Stimulated activated effector memory CD8-positive, alpha-beta T cell treated with anti-CD3 and anti-CD28 coated beads, Interleukin-12 subunit alpha, Interleukin-12 subunit beta, amount 100 ng/mL, for 72 hours (primary cell): ENCODE data around the gene PFDN2.
"Not testable (repeated sequence)": the region's sequence is repeated elsewhere in the genome, so short reads cannot be mapped to it uniquely, and the experiment has no call there.

ENCODE experiments used
- ATAC-seq: fragments of 150-1000 bp; cut with Tn5 transposase; 2 replicates; pipeline ENCODE4 v1.10.0; 2021
- DNase-seq, 2 donors: peaks; one replicate each; pipeline ENCODE4 v3.0.0; 2021 to 2022; ENCODE audit warnings: low spot score in 2 of 2
- H3K27ac Mint-ChIP-seq: one replicate; pipeline ENCODE4 v1.8.0; 2022; ENCODE audit warnings: mild to moderate bottlenecking, mixed read lengths
- H3K36me3 Mint-ChIP-seq: one replicate; pipeline ENCODE4 v1.8.0; 2022; ENCODE audit warnings: mild to moderate bottlenecking, mixed read lengths
- H3K4me1 Mint-ChIP-seq: one replicate; pipeline ENCODE4 v1.8.0; 2022; ENCODE audit warnings: mixed read lengths
- H3K4me3 Mint-ChIP-seq: one replicate; pipeline ENCODE4 v1.8.0; 2022; ENCODE audit warnings: mild to moderate bottlenecking, mixed read lengths
- H3K9me3 Mint-ChIP-seq: one replicate; pipeline ENCODE4 v1.8.0; 2022; ENCODE audit warnings: mixed read lengths

Gene PFDN2

DNA sequence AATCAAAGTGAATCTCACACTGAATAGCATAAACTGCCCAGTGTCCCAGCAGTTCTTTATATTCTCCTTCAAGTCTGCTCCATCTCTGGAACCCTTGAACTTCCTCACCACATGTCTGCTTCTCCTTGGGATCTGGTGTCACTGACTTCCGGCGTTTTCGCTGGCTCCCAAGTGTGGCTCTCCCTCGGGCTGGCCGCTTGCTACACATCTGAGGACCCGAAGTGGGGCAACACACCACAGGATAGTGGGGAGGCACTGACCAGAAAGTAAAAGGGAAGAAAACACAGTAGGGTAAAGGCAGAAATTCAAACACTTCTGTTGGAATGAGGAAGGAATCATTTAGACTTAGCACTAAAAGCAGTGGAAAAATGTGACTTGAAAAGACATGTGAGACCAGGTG lies 5.1 kb upstream of the PFDN2 start:
- Mint-ChIP-seq H3K4me3 (no peak overlapping the region), H3K27ac (peak overlapping the region; percentile 15), H3K4me1 (peaks cover 42% of the 10 kb centered on the region), H3K36me3 (peaks cover 94% of the 10 kb centered on the region), H3K9me3 (no peaks in the 10 kb centered on the region)
- no peak for ATAC-seq
- DNase-seq, result no peak

DNA sequence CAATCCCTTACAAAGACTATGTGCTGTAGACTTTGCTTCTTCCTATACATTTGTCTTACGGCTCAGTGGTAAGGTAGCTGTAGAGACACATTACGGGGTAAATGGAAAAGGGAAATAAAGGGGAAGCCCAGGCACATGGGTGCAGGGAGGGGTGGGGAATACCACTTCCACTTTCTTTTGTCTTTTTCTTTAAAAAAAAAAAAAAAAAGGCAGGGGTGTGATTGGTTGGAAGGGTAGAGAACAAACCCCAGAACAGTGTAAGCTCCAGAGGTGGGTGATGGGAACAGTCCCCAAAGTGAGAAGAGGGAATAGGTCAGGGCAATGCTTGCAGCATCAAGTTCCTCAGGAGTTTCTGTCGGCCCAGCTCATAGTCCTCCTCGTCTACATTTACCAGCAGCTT lies 4.0 kb upstream of the PFDN2 start:
- peaks cover 31% of the 10 kb centered on the region for H3K4me1 Mint-ChIP-seq
- DNase-seq, result no peak
- no peaks in the 10 kb centered on the region for H3K9me3 Mint-ChIP-seq
- no peak overlapping the region for H3K4me3 Mint-ChIP-seq
- peaks cover 91% of the 10 kb centered on the region for H3K36me3 Mint-ChIP-seq
- ATAC-seq, result no peak
- H3K27ac Mint-ChIP-seq, result peak overlapping the region; percentile 76

DNA sequence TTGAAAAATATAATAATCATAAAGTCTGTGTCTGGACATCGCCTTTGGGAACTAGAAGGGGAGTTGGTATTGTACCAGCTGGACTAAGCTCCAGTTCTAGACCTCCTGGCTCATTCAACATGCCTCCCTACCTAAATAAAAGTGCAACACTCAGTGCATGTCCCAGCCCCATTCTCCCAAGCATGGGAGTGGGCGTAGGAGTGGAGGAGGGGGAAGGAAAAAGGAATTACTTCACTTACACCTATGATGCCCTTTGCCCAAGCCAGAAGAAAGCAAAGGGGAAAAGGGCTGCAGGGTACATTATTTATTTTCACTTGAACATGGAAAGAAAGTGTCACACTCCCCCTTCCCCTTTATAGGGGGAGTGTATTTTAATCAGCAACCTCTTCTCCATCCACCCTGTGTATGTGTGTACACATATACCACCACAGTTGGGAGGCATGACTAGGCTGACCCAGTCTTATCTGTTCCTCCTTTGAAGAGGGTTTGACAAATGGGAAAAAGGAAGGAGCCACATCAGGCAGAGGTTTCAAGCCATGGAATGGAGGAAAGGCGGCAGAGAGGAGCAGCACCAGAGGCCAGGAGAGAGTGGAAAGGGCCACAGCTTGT lies 3.3 kb upstream of the PFDN2 start:
- no peak overlapping the region for H3K4me3 Mint-ChIP-seq
- peaks cover 30% of the 10 kb centered on the region for H3K4me1 Mint-ChIP-seq
- peaks cover 84% of the 10 kb centered on the region for H3K36me3 Mint-ChIP-seq
- no peak for ATAC-seq
- no peaks in the 10 kb centered on the region for H3K9me3 Mint-ChIP-seq
- no peak for DNase-seq
- peak overlapping the region; percentile 76 for H3K27ac Mint-ChIP-seq

DNA sequence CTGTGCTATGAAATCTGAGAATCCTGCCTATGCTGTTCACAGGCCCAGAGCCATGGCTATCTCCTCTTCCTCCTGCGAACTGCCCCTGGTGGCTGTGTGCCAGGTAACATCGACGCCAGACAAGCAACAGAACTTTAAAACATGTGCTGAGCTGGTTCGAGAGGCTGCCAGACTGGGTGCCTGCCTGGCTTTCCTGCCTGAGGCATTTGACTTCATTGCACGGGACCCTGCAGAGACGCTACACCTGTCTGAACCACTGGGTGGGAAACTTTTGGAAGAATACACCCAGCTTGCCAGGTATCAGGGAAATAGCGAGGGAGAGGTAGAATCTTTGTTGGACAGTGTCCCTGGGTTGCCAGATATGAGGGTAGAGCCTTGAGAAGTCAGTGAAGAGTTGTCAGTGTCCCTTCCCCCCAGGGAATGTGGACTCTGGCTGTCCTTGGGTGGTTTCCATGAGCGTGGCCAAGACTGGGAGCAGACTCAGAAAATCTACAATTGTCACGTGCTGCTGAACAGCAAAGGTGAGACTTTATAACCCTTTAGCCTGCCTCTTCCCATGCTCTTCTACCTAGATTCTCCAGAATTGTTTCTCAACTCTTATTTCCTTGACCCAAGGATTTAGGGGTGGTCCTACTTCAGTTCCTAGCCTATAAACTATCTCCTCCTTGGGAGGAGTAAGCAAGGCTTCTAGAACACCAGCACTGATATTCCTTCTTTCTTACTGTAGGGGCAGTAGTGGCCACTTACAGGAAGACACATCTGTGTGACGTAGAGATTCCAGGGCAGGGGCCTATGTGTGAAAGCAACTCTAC lies 1.5 kb upstream of the PFDN2 start:
- DNase-seq, result peak in 1 of 2 donors; percentile 74
- peak; percentile 73 for ATAC-seq
- Mint-ChIP-seq H3K4me1 (peaks cover 36% of the 10 kb centered on the region), H3K4me3 (peak overlapping the region; percentile 96), H3K27ac (peak overlapping the region; percentile 97), H3K9me3 (no peaks in the 10 kb centered on the region), H3K36me3 (peaks cover 81% of the 10 kb centered on the region)

DNA sequence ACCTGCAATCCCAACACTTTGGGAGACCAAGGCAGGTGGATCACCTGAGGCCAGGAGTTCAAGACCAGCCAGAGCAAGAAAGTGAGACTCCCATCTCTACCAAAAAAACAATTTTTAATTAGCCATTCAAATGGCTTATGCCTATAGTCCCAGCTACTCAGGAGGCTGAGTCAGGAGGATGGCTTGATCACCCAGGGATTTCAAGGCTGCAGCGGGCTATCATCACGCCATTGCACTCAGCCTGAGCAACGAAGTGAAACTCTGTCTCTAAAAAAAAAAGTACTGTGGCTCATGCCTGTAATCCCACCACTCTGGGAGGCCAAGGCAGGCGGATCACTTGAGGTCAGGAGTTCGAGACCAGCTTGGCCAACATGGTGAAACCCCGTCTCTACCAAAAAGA lies 1.9 kb downstream of the PFDN2 start:
- ATAC-seq, DNase-seq, H3K9me3 Mint-ChIP-seq: not testable (repeated sequence)
- Mint-ChIP-seq H3K27ac (peak overlapping the region; percentile 73), H3K36me3 (peaks cover 71% of the 10 kb centered on the region), H3K4me1 (peaks cover 57% of the 10 kb centered on the region), H3K4me3 (peak overlapping the region; percentile 96)

DNA sequence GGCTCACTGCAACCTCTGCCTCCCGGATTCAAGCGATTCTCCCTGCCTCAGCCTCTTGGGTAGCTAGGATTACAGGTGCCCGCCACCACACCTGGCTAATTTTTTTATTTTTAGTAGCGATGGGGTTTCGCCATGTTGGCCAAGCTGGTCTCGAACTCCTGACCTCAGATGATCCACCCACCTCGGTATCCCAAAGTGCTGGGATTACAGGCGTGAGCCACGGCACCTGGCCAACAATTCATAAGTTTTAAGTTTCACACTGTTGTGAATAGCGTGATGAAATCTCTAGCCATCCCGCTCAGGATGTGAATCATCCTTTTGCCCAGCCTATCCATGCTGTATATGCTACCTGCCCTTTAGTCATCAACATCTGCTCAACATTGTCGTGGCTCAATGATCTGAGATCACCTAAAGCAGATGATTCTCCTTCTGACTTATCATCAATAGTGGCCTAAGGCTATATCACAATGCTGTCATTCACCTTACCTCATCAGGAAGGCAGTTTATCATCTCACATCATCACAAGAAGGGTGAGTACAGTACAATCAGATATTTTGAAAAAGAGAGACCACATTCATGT lies 2.6 kb downstream of the PFDN2 start:
- Mint-ChIP-seq H3K36me3 (peaks cover 70% of the 10 kb centered on the region), H3K27ac (peak overlapping the region; percentile 73), H3K4me1 (peaks cover 54% of the 10 kb centered on the region), H3K9me3 (no peaks in the 10 kb centered on the region), H3K4me3 (peak overlapping the region; percentile 96)
- no peak for DNase-seq
- ATAC-seq, result peak; percentile 83

DNA sequence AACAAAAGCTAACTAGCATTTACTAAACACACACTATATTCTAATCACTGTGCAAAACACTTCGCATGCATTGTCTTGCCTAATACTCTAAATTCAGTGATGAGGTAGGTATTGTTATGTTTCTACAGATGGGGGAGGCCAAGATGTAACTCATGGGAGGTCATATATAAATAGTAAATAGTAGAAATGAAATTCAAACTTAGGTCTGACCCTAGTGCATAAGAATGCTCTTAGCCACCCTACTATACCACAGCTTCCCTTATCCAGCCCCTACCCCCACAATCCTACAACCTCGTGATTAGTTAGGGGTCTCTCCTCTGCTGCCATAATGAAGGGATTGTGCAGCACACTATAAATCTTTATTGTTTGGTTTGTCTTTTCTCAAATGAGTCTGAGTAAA lies 3.3 kb downstream of the PFDN2 start:
- Mint-ChIP-seq H3K36me3 (peaks cover 70% of the 10 kb centered on the region), H3K27ac (peak overlapping the region; percentile 73), H3K4me3 (no peak overlapping the region), H3K4me1 (peaks cover 48% of the 10 kb centered on the region), H3K9me3 (no peaks in the 10 kb centered on the region)
- no peak for DNase-seq
- ATAC-seq, result no peak

DNA sequence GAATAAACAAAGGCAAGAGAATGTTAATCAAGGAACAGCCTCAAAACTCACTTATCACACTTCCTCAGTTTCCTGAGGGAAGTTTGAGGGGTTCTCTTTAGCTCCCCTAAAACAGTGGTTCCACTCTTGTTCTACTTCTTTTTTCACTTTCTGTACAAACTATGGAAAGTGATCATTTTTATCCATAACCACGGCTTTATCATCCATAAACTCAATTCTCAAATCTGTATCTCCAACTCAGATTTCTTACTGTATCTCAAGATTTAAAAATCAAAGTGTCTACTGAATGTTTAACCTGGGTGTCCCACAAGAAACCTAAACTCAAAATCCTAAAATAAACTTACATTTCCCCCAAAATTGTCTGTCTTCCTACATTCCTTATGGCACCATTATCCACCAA lies 3.9 kb downstream of the PFDN2 start:
- ATAC-seq (no peak), DNase-seq (no peak)
- H3K4me1 Mint-ChIP-seq, result peaks cover 41% of the 10 kb centered on the region
- no peaks in the 10 kb centered on the region for H3K9me3 Mint-ChIP-seq
- H3K36me3 Mint-ChIP-seq, result peaks cover 70% of the 10 kb centered on the region
- H3K4me3 Mint-ChIP-seq, result no peak overlapping the region
- H3K27ac Mint-ChIP-seq, result peak overlapping the region; percentile 73

DNA sequence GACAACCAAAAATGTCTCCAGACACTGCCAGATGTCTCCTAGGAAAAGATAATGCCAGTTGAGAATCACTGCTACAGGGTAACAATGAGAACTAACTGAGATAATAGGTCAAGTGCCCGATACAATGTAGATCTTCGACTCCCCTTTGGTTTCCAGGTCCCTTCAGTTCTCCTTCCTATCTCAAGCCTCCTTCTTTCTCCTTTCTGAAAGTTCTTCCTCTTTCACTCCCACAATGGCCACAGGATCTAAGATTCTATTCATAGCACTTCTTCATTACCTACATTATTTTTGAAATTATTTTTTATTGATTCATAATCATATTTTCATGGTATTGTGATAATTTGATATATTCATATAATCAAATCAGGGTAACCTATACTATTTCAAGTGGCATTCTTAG lies 6.3 kb downstream of the PFDN2 start:
- no peak for DNase-seq
- peaks cover 77% of the 10 kb centered on the region for H3K36me3 Mint-ChIP-seq
- peaks cover 38% of the 10 kb centered on the region for H3K4me1 Mint-ChIP-seq

DNA sequence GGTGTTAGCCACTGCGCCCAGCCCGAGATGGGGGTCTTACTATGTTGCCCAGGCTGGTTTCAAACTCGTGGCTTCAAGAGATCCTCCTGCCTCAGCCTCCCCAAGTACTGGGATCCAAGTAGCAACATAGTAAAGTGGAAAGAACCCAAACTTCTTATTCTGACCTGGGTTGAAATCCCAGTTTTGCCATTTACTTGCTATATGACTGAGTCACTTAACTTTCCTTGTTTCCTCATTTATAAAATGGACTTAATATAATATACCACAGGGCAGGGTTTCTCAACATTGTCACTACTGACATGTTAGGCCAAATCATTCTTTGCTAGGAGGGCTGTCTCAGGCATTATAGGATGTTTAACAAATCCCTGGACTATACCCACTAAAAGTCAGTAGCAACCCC lies 6.7 kb downstream of the PFDN2 start:
- H3K27ac Mint-ChIP-seq, result no peak overlapping the region

More for the DNA sequence above, 6.3 kb downstream of the PFDN2 start:
- H3K9me3 Mint-ChIP-seq, result no peaks in the 10 kb centered on the region
- H3K27ac Mint-ChIP-seq, result no peak overlapping the region
- ATAC-seq, result no peak
- H3K4me3 Mint-ChIP-seq, result no peak overlapping the region

DNA sequence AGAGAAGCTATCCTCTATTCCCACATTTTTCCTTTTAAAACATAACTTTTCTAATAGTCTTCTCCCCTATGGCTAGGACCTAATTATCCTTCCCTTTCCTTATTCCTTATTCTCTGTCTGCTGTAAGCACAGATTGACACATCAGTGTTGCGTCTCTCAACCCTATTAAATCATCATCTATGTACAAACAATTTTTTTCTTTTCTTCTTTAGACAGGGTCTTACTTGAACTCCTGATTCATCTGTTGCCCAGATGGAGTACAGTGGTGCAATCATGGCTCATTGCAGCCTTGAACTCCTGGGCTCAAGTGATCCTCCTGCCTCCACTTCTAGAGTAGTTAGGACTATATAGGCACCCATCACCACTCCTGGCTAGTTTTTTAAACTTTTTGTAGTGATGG lies 11.4 kb downstream of the PFDN2 start:
- ATAC-seq (no peak), DNase-seq (no peak)
- peaks cover 88% of the 10 kb centered on the region for H3K36me3 Mint-ChIP-seq
- H3K9me3 Mint-ChIP-seq, result no peaks in the 10 kb centered on the region
- H3K27ac Mint-ChIP-seq, result no peak overlapping the region
- H3K4me1 Mint-ChIP-seq, result peaks cover 24% of the 10 kb centered on the region
- no peak overlapping the region for H3K4me3 Mint-ChIP-seq

More for the DNA sequence above, 6.7 kb downstream of the PFDN2 start:
- no peak overlapping the region for H3K4me3 Mint-ChIP-seq
- H3K36me3 Mint-ChIP-seq, result peaks cover 81% of the 10 kb centered on the region
- DNase-seq (no peak), ATAC-seq (no peak)
- H3K4me1 Mint-ChIP-seq, result peaks cover 38% of the 10 kb centered on the region
- no peaks in the 10 kb centered on the region for H3K9me3 Mint-ChIP-seq

DNA sequence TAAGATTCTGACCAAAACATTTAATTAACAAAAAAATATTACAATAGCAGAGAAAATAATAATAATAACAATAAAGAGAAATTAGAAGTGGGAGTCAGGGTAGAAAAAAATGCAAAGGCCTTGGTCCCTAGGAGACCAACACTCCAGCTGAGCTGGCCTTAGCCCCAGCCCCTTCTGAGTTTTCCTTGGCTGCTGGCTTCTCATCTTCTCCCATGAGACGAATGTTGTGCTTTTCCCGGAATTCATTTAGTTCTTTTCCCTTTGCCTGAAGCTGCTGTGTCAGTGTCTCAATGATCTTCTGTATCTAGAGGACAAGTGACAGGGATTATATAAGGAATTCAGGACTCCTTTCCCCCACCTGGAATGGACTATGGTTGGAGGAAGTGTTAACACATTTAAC lies 17.3 kb downstream of the PFDN2 start:
- Mint-ChIP-seq H3K27ac (no peak overlapping the region), H3K36me3 (peaks cover 85% of the 10 kb centered on the region), H3K9me3 (no peaks in the 10 kb centered on the region), H3K4me1 (peaks cover 43% of the 10 kb centered on the region), H3K4me3 (no peak overlapping the region)
- no peak for DNase-seq
- ATAC-seq, result no peak

DNA sequence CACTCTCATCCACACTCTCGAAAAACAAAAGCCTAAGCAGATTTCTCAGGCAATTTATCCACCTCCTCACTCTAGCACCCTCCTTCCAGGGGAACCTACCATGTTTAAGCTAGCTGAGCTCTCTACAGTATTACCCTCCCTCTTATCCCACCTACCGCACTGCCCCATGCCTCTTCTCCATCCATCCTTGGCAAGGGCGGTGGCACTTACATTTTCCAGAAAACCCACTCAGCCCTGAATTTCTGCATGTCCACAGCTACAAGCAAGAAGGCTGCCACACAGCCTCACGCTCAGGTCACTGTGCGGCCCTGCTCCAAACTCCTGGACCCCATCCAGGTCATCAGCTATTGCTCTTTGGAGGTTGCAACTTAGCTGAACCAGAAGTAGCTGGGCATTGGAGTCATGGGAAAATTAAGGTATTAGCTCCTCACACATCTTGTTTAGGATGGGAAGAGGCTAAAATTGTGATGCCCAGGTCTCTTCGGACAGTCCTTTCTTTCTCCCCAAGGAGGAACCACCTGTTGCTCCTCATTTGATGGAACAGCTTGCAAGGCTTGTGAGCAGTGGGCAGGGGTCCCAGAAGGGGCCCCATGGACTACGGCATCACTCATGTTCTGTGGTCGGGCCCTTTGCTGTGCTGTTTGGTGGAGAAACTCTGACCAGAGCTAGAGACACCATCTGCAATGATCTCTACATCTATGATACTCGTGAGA lies 18.6 kb downstream of the PFDN2 start:
- Mint-ChIP-seq H3K36me3 (peaks cover 73% of the 10 kb centered on the region), H3K4me1 (peaks cover 48% of the 10 kb centered on the region), H3K27ac (peak overlapping the region; percentile 35), H3K9me3 (no peaks in the 10 kb centered on the region), H3K4me3 (peak overlapping the region; percentile 78)
- ATAC-seq, result no peak
- DNase-seq, result no peak

DNA sequence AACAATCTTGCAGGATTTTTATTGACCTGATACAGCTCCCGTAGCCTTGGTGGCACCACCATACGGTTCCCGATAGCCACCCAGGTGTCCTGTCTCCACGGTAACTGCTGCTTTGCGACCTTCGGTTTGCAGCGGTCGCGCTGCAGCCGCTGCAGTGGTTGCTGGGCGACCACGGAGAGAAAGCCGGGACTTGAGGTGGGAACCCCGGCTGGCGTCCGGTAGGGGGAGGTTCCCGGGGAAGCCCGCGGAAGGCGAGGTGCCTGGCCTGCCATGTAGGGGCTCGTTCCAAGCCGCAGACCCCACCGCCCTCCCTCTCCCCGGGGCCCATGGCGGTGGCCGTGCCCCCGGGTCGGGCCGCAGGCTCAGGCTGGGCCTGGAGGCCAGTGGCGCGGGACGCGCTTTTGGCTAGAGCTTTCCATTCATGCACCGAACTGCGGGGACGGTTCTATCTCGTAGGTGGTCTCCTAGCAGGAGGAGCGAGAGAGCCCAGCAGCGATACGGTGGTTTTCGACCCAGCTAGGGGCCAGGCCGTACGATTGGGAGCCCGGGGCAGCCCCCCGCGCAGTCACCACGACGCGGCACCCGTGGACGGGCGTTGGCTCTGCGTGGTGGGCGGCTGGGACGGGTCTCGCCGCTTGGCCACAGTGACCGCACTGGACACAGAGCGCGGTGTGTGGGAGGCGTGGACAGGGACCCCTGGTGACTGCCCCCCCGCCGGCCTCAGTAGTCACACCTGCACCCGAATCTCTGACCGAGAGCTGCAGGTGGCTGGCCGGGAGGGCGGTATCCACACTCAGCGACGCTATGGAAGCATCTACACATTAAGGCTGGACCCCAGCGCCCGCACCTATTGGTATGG lies 19.4 kb downstream of the PFDN2 start, which contains the start of gene KLHDC9:
KLHDC9 (plus strand) TSS at position 152 of the 859 bp plus-strand sequence; CDS start at position 327, 175 bp downstream.
- H3K9me3 Mint-ChIP-seq, result no peaks in the 10 kb centered on the region
- peak; percentile 37 to 90 for DNase-seq
- peaks cover 68% of the 10 kb centered on the region for H3K36me3 Mint-ChIP-seq
- H3K27ac Mint-ChIP-seq, result peak within 1 kb of the TSS; percentile 84
- H3K4me3 Mint-ChIP-seq, result peak within 1 kb of the TSS; percentile 78
- ATAC-seq, result peak; percentile 79
- H3K4me1 Mint-ChIP-seq, result peaks cover 51% of the 10 kb centered on the region
